ENCODE results near the gene SPATA33. TPM values are rescaled to one million over a fixed set of nuclear protein-coding genes. Genes with fewer than 3 reads are reported as not detected.

The SPATA33 gene
- total and polyA plus RNA-seq, 10 of the 15 experiments (the other 5 are each of a cell fraction or from before 2014, with no cell fraction given): 1.1 to 15.8 (median 7.6) TPM

DNA sequence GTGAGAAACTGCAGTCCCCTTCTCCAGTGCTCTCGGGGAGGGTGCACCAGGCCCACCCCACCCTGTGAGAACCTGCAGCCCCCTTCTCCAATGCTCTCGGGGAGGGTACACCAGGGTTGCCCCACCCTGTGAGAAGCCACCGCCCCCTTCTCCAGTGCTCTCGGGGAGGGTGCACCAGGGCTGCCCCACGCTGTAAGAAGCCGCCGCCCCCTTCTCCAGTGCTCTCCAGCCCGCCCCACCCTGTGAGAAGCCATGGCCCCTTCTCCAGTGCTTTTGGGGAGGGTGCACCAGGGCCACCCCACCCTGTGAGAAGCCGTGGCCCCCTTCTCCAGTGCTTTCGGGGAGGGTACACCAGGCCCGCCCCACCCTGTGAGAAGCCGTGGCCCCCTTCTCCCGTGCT lies 12.1 kb downstream of the SPATA33 start:
- no peak overlapping the region for H3K4me3 ChIP-seq
- intact Hi-C loops (cut with micrococcal nuclease; ENCODE audit: unreplicated experiment) (no loop called here), in situ Hi-C loops (cut with MboI) (no loop called here)
- FAIRE-seq: no peak
- POLR2A ChIA-PET: no interaction called here
- 80% methylated on average over 5 of the region's 13 CpGs for WGBS (ENCODE audit: insufficient coverage, insufficient replicate concordance, low lambda C conversion rate, missing lambda C conversion rate)
- no peaks in the 10 kb centered on the region for H4K20me1 ChIP-seq (ENCODE audit: control insufficient read depth, insufficient read depth)
- no peaks in the 10 kb centered on the region; the same call in 2 of the 3 replicates for H3K9me3 ChIP-seq (replicated peaks; ENCODE audit: control insufficient read depth, insufficient read depth, low read length)
- H3K27ac ChIP-seq (ENCODE audit: control insufficient read depth, insufficient read depth): no peak overlapping the region
- TF ChIP-seq POLR2A (IDR thresholded peaks at IDR 0.05; ENCODE audit: low read depth, low read length) (0 out of 2 replicates have a peak, but pooled peaks have one; percentile 4), CHD1 (IDR thresholded peaks at IDR 0.05; ENCODE audit: low read depth, low read length) (no peak), POLR2AphosphoS5 (IDR thresholded peaks at IDR 0.05; ENCODE audit: low read length) (no peak), GABPA (IDR thresholded peaks at IDR 0.05; ENCODE audit: low read depth) (no peak)
- H3K4me2 ChIP-seq (ENCODE audit: control insufficient read depth, insufficient read depth): no peak overlapping the region
- no peaks in the 10 kb centered on the region for H3K36me3 ChIP-seq (ENCODE audit: control insufficient read depth in 2 of 2, insufficient read depth in 2 of 2, low read length in 1 of 2)
- ATAC-seq: no peak
- no peaks in the 10 kb centered on the region for H3K4me1 ChIP-seq (ENCODE audit: control insufficient read depth, insufficient read depth, low read length)
- SMC1A ChIA-PET (ENCODE audit: uncharacterized antibody, unreplicated experiment): no interaction called here
- no peak overlapping the region for H2AFZ ChIP-seq (ENCODE audit: control insufficient read depth, low read depth, low read length)
- RAD21 ChIA-PET (ENCODE audit: unreplicated experiment): no interaction called here
- H3K9ac ChIP-seq (ENCODE audit: control insufficient read depth, insufficient read depth, low read length): no peak overlapping the region
- CTCF ChIA-PET: no interaction called here
- no TSS peak for BruUV-seq (replicated peaks)
- no peaks in the 10 kb centered on the region for H3K27me3 ChIP-seq (replicated peaks in 1 of 2; ENCODE audit: control insufficient read depth in 2 of 2, insufficient read depth in 2 of 2, low read length in 1 of 2)
- H3K79me2 ChIP-seq (ENCODE audit: control insufficient read depth, insufficient read depth, low read length): no peaks in the 10 kb centered on the region
- DNase-seq (ENCODE audit: low read depth, low spot score): no peak

DNA sequence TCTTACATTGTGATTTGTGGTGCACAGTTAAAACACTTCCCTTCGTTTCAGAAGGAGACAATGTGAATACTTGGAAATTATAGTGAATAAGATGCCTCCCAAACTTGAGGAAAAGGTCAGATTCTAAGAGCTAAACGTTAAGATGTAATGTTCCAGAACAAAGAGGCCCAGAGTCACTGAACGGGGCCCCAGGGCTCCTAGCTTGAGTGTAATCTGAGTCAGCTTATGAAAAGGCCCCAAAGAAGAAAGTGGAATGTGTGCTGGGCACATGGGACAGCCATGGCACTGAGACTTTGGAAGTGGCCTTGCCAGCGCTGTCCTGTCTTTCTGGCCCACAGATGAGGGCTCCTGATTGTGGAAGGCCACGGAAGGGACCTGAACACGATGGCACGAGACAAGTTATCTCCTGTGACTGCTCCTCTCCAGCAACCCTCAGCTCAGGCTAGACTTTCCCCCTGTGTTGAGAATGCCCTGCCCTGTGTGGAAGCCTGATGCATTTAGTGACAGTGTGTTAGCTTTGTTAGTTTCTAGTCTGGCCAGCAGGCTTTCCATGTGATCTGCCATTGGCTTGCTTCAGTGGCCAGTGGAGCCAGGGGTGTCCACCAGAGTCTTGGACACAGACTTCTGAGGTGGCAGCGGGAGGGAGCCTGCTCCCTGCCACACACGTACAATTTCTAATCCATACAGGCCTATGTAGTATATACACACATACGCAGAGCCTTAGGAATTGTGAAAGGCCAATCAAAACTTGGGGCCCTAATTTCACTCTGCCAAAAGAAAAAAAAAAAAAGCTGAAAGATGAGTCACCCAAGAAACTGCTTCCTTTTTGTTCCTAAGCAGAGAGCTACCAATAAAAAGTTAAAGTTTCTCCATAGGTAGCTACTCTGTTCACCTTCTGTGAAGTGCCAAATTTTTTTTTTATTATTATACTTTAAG lies 13.1 kb downstream of the SPATA33 start:
- no peak overlapping the region for H3K27ac ChIP-seq (ENCODE audit: control insufficient read depth, insufficient read depth)
- POLR2A ChIA-PET: interaction anchor here (0.6 to 0.7 kb wide), 2 partner anchors 176 to 248 kb away, joined by 4 read pairs; no protein-coding TSS in a partner anchor
- H3K4me1 ChIP-seq (ENCODE audit: control insufficient read depth, insufficient read depth, low read length): no peaks in the 10 kb centered on the region
- H3K79me2 ChIP-seq (ENCODE audit: control insufficient read depth, insufficient read depth, low read length): no peaks in the 10 kb centered on the region
- no peaks in the 10 kb centered on the region for H4K20me1 ChIP-seq (ENCODE audit: control insufficient read depth, insufficient read depth)
- 83% methylated on average over 10 of the region's 10 CpGs for WGBS (ENCODE audit: insufficient coverage, insufficient replicate concordance, low lambda C conversion rate, missing lambda C conversion rate)
- no TSS peak for BruUV-seq (replicated peaks)
- CTCF ChIA-PET: interaction anchor here (0.6 kb wide), 3 partner anchors 17 to 336 kb away, joined by 3 read pairs; no protein-coding TSS in a partner anchor
- H3K4me3 ChIP-seq: no peak overlapping the region
- SMC1A ChIA-PET (ENCODE audit: uncharacterized antibody, unreplicated experiment): no interaction called here
- ATAC-seq: no peak
- no peaks in the 10 kb centered on the region; the same call in 2 of the 3 replicates for H3K9me3 ChIP-seq (replicated peaks; ENCODE audit: control insufficient read depth, insufficient read depth, low read length)
- no peaks in the 10 kb centered on the region for H3K36me3 ChIP-seq (ENCODE audit: control insufficient read depth in 2 of 2, insufficient read depth in 2 of 2, low read length in 1 of 2)
- FAIRE-seq: no peak
- in situ Hi-C loops (cut with MboI): no loop called here
- no peak overlapping the region for H3K4me2 ChIP-seq (ENCODE audit: control insufficient read depth, insufficient read depth)
- H2AFZ ChIP-seq (ENCODE audit: control insufficient read depth, low read depth, low read length): no peak overlapping the region
- H3K9ac ChIP-seq (ENCODE audit: control insufficient read depth, insufficient read depth, low read length): no peak overlapping the region
- no peak for DNase-seq (ENCODE audit: low read depth, low spot score)
- RAD21 ChIA-PET (ENCODE audit: unreplicated experiment): interaction anchor here (1.3 kb wide), 1 partner anchor 29 kb away, joined by 5 read pairs; no protein-coding TSS in a partner anchor
- no peaks in the 10 kb centered on the region for H3K27me3 ChIP-seq (replicated peaks in 1 of 2; ENCODE audit: control insufficient read depth in 2 of 2, insufficient read depth in 2 of 2, low read length in 1 of 2)
- intact Hi-C loops (cut with micrococcal nuclease; ENCODE audit: unreplicated experiment): no loop called here
- TF ChIP-seq IKZF1 (conservative IDR thresholded peaks at IDR 0.05) (no peak), POU2F2 (IDR thresholded peaks at IDR 0.05; ENCODE audit: borderline replicate concordance, low read depth, low read length) (no peak), ASH2L (IDR thresholded peaks at IDR 0.05; ENCODE audit: borderline replicate concordance, low read depth) (no peak)
- TF ChIP-seq, protein P1, sequence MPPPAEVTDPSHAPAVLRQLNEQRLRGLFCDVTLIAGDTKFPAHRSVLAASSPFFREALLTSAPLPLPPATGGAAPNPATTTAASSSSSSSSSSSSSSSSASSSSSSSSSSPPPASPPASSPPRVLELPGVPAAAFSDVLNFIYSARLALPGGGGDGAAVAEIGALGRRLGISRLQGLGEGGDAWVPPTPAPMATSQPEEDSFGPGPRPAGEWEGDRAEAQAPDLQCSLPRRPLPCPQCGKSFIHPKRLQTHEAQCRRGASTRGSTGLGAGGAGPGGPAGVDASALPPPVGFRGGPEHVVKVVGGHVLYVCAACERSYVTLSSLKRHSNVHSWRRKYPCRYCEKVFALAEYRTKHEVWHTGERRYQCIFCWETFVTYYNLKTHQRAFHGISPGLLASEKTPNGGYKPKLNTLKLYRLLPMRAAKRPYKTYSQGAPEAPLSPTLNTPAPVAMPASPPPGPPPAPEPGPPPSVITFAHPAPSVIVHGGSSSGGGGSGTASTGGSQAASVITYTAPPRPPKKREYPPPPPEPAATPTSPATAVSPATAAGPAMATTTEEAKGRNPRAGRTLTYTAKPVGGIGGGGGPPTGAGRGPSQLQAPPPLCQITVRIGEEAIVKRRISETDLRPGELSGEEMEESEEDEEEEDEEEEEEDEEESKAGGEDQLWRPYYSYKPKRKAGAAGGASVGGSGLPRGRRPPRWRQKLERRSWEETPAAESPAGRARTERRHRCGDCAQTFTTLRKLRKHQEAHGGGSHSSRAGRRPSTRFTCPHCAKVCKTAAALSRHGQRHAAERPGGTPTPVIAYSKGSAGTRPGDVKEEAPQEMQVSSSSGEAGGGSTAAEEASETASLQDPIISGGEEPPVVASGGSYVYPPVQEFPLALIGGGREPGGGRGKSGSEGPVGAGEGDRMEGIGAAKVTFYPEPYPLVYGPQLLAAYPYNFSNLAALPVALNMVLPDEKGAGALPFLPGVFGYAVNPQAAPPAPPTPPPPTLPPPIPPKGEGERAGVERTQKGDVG (CRISPR knock-in tag; IDR thresholded peaks at IDR 0.05): no peak
- TF ChIP-seq, protein P2, sequence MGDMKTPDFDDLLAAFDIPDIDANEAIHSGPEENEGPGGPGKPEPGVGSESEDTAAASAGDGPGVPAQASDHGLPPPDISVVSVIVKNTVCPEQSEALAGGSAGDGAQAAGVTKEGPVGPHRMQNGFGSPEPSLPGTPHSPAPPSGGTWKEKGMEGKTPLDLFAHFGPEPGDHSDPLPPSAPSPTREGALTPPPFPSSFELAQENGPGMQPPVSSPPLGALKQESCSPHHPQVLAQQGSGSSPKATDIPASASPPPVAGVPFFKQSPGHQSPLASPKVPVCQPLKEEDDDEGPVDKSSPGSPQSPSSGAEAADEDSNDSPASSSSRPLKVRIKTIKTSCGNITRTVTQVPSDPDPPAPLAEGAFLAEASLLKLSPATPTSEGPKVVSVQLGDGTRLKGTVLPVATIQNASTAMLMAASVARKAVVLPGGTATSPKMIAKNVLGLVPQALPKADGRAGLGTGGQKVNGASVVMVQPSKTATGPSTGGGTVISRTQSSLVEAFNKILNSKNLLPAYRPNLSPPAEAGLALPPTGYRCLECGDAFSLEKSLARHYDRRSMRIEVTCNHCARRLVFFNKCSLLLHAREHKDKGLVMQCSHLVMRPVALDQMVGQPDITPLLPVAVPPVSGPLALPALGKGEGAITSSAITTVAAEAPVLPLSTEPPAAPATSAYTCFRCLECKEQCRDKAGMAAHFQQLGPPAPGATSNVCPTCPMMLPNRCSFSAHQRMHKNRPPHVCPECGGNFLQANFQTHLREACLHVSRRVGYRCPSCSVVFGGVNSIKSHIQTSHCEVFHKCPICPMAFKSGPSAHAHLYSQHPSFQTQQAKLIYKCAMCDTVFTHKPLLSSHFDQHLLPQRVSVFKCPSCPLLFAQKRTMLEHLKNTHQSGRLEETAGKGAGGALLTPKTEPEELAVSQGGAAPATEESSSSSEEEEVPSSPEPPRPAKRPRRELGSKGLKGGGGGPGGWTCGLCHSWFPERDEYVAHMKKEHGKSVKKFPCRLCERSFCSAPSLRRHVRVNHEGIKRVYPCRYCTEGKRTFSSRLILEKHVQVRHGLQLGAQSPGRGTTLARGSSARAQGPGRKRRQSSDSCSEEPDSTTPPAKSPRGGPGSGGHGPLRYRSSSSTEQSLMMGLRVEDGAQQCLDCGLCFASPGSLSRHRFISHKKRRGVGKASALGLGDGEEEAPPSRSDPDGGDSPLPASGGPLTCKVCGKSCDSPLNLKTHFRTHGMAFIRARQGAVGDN (IDR thresholded peaks at IDR 0.05): no peak

Data from GM12878 (cell line).